Suprapubic skin (tissue), 4 donors: Measurements from ENCODE around the gene MIGA2.

Experiments
- CTCF ChIP-seq, 2 donors: fragments of 200-600 bp in 1 of 2; fragments of 450-650 bp in 1 of 2; sonication (generic) in 1 of 2; IDR thresholded peaks; one replicate each; pipeline ENCODE4 v1.5.1; 2016 to 2019; ENCODE audit warnings: antibody characterized with exemption in 2 of 2, mild to moderate bottlenecking in 1 of 2, moderate library complexity in 1 of 2
- EP300 ChIP-seq: sonication (generic); formaldehyde crosslinking; IDR thresholded peaks from one replicate; pipeline ENCODE4 v1.6.1; 2017; ENCODE audit warnings: antibody characterized with exemption
- POLR2A ChIP-seq, 2 donors: fragments of 450-650 bp; IDR thresholded peaks; one replicate each; pipeline ENCODE4 v1.6.1; 2017; ENCODE audit warnings: antibody characterized with exemption in 2 of 2, mild to moderate bottlenecking in 2 of 2, moderate library complexity in 2 of 2
- POLR2AphosphoS5 ChIP-seq, 3 donors: sonication (generic); formaldehyde crosslinking; IDR thresholded peaks; one replicate each; pipeline ENCODE4 v1.6.1; 2017; ENCODE audit warnings: antibody characterized with exemption in 3 of 3

- TF ChIP-seq POLR2AphosphoS5 (IDR thresholded peaks at IDR 0.05) (no peak), CTCF (IDR thresholded peaks at IDR 0.05) (no peak), EP300 (no peak), POLR2A (IDR thresholded peaks at IDR 0.05) (no peak)
These were observed 71.2 kb downstream of the MIGA2 start for GRCh38 chr9:129107651-129108050.
